Amygdala (tissue), 56 donors: ENCODE data around the gene DLG1.

ENCODE experiments used
- DNase-seq, 56 donors: peaks; one replicate each; lab custom pipeline; 2025; lab: John Stamatoyannopoulos, UW

The DLG1 gene

DNA sequence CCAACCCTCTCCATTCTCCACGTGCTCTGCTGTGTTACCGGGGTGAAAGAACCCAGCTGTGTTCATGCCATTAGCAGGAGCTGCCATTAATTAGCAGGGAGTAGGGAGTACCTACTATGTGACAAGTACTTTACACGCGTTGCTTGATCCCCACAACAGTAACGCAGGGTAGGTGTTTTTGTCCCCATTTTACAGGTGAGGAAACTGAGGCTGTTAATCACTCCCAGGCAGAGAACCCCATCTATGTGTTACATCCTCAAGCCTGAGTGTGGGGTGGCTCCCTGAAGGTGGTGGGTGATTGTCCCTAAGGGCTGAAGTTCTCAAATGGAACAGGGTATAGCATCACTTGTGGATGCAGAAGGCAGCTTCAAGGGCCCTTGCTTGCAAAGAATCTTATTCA, 291.6 kb downstream of the DLG1 start:
- no peak for DNase-seq

- no peak for DNase-seq
These were observed 292.0 kb downstream of the DLG1 start for GRCh38 chr3:197006446-197006845.

- peak in 4 of 56 donors; percentile 35 to 46 (median 40) for DNase-seq
These were observed 294.7 kb downstream of the DLG1 start for GRCh38 chr3:197003461-197004385.

- DNase-seq = peak in 43 of 56 donors; percentile 19 to 79 (median 57)
These were observed 295.5 kb downstream of the DLG1 start for GRCh38 chr3:197002701-197003454.

GRCh38 chr3:197001972-197002700, 296.3 kb downstream of the DLG1 start:
- DNase-seq = peak in 31 of 56 donors; percentile 9 to 61 (median 40)

- no peak for DNase-seq
These were observed 297.1 kb downstream of the DLG1 start for GRCh38 chr3:197001106-197001971.

- no peak for DNase-seq
These were observed 298.2 kb downstream of the DLG1 start for GRCh38 chr3:197000211-197000610.

DNA sequence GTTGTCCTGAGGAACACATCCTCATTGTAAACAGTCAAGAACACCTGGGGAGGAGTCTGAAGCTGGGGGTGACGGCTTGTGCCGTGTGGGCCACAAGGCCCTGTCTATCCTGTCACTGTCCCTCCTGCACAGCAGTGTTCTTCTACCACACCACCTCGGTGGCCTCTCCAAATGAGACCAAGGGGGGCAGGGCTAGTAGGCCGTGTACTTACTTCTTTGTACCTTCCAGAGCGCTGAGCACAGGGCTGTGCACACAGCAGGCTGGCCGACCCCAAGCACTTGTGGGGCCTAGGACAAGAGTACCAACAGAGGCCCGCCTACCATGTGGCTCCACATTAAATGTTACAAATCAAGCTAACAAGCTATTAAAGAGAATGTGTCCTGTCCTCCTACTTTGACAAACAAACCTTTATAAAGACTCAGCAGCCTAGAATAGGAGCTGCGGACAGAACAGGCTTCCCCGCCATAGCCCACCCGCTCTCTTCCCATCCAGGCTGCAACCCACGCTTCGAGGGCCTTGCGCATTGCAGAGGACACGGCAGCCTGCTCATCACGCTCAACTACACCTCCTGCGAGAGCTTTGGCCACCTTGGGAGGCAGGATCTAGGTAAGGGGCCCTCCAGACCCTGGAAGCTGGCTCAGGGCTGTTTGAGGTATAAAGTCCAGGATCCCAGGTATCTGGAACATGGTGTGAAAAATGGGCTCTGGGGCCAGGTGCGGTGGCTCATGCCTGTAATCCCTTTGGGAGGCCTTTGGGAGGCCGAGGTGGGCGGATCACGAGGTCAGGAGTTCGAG, 299.2 kb downstream of the DLG1 start:
- DNase-seq = no peak

DNA sequence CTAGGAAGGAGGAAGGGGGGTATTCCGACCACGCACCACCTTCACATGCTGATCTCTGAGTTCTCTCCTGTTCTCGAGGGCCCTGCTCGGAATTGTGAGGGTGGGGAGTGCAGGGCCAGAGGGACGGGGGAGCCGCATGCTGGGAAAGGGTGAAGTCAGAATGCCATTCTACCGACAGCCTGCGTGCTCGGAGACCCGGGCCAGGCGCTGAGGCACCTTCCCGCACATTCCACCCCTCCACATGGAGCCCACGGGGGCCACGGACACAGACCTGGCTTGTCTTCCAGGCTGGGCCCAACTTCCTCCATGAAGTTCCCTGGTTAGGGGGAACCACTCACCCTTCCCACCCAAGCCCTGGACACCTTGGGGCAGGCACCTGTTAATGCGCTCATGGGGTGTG, 301.1 kb downstream of the DLG1 start:
- no peak for DNase-seq

DNA sequence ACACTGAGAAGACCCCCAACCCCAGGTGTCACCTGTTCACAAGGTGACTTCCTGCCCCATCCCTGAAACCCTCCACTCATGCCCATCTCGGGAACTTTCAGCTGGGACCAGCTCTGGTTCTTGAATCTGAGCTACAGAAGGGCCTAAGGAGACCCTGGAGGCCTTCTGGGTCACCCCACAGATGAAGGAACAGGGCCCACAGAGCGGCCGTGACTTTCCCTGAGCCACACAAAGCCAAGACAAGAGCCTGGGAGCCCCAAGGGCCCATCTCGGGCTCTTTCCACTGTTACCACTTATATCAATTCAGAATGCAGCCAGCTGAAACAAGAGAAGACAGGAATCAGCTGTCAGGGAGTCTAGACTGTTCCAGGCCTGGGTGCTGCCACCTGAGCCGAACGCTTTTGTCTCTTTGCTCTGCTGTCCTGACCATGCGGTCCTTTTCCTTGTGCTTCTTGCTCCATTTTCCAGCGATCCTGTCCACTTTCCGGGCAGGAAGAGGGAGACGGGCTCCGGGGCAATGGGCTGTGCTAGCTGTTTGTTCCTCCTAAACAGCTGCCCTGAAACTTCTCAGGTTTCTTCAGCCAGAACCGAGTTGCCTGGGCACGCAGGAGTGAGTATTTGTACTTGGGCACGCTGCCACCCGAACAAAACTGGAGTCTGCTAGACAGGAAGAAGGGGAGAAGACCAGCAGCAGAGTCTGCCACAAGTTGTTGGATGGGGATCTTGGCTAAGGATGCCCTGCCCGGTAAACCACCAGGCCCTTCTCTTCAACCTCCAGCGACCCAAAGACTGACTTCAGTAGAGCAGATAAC, 301.8 kb downstream of the DLG1 start:
- DNase-seq = no peak

DNA sequence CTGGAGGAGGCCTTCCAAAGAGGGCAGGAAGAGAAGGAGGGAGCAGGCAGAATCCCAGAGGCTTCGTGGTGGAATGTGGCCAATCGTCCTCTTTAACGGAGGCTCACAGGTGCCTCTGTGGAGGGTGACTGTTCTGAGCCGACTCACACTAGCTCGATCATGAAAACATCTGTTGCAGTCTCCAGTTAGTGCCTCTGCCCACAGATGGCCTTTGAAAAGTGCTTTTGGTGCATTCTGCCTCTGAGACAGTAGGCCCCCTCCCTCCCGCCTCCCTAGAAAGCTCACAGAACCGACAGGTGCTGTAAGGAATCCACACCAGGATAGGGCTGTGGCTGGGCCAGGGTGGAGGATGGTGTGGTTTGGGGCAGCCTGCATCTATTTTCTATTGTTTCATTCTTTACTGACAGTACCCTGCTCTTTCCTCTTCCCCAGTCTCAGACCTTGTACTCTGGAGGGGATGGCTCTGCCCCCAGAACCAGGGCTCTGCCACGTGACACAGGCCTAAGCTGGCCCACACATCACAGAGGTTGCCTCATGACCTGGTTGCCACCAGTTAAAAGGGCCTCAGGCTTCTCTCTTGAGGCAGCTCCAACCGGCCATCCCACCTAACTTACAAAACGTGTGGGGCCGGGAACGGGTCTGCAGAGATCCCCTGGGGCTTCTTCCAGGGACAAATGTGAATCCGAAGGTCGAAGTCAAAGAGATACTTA, 302.6 kb downstream of the DLG1 start:
- DNase-seq = peak in 2 of 56 donors; percentile 9 to 27

DNA sequence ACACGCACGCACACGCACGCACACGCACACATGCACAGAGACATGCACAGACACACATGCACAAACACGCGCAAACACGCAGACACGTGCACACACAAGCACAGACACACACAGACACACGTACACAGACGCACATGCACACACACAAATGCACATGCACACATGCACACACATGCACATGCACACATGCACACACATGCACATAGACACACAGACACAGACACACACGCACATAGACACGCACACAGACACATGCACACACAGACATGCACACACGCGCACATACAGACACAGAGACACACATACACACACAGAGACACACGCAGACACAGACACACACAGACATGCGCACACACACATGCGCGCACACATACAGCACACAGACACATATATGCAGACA, 303.4 kb downstream of the DLG1 start:
- no peak for DNase-seq

DNA sequence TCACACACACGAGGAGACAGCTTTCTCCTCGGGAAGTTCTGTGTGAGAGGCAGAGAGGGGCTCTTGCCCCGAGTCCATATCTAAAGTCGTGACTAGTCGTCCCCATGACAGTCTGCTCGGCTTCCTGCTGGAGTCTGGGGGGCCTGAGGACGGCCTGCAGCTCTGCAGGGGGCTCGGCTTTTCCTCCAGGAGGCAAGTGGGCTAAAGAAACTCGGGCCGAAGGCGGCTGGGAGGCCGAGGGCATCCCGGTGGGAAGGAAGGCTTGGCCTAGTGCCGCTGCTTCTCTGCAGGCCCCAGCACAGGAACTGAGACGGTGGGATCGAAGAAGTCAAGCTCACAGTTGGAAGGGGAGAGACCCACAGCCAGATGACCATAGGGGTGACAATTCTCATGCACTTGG, 304.4 kb downstream of the DLG1 start:
- no peak for DNase-seq
